GM12891 (cell line): ENCODE measurements around the gene JAZF1.

ENCODE experiments used
- PAX5 ChIP-seq: IDR thresholded peaks from 2 replicates; pipeline ENCODE4 v1.6.1; 2011; ENCODE audit warnings: low read length, moderate library complexity, mild to moderate bottlenecking; ENCODE audit not compliant: insufficient read depth, severe bottlenecking
- POLR2A ChIP-seq: IDR thresholded peaks from 2 replicates; pipeline ENCODE4 v1.6.1; 2011; ENCODE audit warnings: low read depth, low read length, control low read depth
- POLR2AphosphoS5 ChIP-seq: IDR thresholded peaks from 2 replicates; pipeline ENCODE4 v1.6.1; 2011; ENCODE audit warnings: low read depth, low read length, control low read depth
- POU2F2 ChIP-seq: IDR thresholded peaks from 2 replicates; pipeline ENCODE4 v1.6.1; 2011; ENCODE audit warnings: low read depth, mild to moderate bottlenecking, control low read depth, low read length, moderate library complexity
- SPI1 ChIP-seq: IDR thresholded peaks from 2 replicates; pipeline ENCODE4 v1.6.1; 2011; ENCODE audit warnings: low read depth, low read length, control low read depth
- TAF1 ChIP-seq: IDR thresholded peaks from 2 replicates; pipeline ENCODE4 v1.6.1; 2011; ENCODE audit warnings: low read depth, low read length, control low read depth

DNA sequence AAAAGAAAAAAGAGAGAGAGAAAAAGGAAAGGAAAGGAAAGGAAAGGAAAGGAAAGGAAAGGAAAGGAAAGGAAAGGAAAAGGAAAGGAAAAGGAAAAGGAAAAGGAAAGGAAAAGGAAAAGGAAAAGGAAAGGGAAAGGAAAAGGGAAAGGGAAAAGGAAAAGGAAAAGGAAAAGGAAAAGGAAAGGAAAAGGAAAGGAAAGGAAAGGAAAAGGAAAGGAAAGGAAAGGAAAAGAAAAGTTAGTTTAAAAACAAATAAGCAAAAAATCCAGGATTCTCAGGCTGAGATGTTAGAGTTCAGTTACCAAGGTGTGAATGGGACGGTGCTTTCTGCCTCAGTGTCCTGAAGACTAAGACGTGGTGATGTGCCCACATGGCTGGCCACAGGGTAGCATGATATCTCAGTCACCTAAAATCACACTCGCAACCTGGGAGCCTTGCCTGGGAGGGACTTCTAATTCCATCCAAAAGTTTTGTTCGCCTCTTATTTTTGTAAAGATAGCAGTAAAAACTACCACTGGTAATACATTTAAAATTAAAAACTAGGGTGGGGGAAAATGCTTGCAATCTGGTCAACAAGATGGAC is 70.1 kb downstream of the JAZF1 start:
- TF ChIP-seq TAF1 (no peak), POLR2A (no peak), POLR2AphosphoS5 (no peak), SPI1 (no peak), POU2F2 (no peak), PAX5 (no peak)
